Panc1 (cell line): ENCODE measurements around the gene CRTC1. TPM values are rescaled to one million over a fixed set of nuclear protein-coding genes. Genes with fewer than 3 reads are reported as not detected.

Experiments used
- ATAC-seq: fragments of 200-7000 bp; cut with Tn5 transposase; 2 replicates; pipeline ENCODE4 v1.9.1; 2020; ENCODE audit warnings: mild to moderate bottlenecking, moderate library complexity
- BruUV-seq: library from RNA; stranded (reverse); fragments of 400-500 nt; replicated peaks from 2 replicates; lab custom pipeline; 2021; lab: Mats Ljungman, UMichigan
- CTCF ChIA-PET: fragments of 300-600 bp; sonication (Branson Sonifier 250); formaldehyde crosslinking; loops from one replicate; lab custom pipeline; 2022; ENCODE audit warnings: antibody characterized with exemption; lab: Charles Lee
- POLR2A ChIA-PET: fragments of 300-600 bp; sonication (Branson Sonifier 250); formaldehyde crosslinking; loops from one replicate; lab custom pipeline; 2022; ENCODE audit warnings: antibody characterized with exemption; lab: Charles Lee
- DNase-seq: peaks from one replicate; pipeline ENCODE4 v3.0.0-alpha.2; 2010; ENCODE audit warnings: low read depth, low spot score
- H3K27ac ChIP-seq: 2 replicates; pipeline ENCODE4 v1.5.1; 2011; ENCODE audit warnings: mild to moderate bottlenecking, low read length, inconsistent platforms
- H3K27me3 ChIP-seq: fragments of 200-500 bp; sonication (Bioruptor generic); 2 replicates; pipeline ENCODE4 v1.6.0; 2014; ENCODE audit warnings: low read length, inconsistent platforms; ENCODE audit not compliant: control insufficient read depth, insufficient read depth
- H3K36me3 ChIP-seq: fragments of 200-500 bp; sonication (Bioruptor generic); 2 replicates; pipeline ENCODE4 v1.5.1; 2014; ENCODE audit warnings: inconsistent platforms, mild to moderate bottlenecking, low read length, moderate library complexity; ENCODE audit not compliant: control insufficient read depth, insufficient read depth
- H3K4me1 ChIP-seq: 2 replicates; pipeline ENCODE4 v1.5.1; 2011; ENCODE audit warnings: inconsistent platforms, mild to moderate bottlenecking, low read length, moderate library complexity; ENCODE audit not compliant: control insufficient read depth, insufficient read depth
- H3K4me3 ChIP-seq, 2 experiments: 2 replicates each; pipeline ENCODE4 v1.5.1; 2011 to 2012; ENCODE audit warnings: low read depth in 2 of 2, low read length in 2 of 2, mild to moderate bottlenecking in 2 of 2, inconsistent platforms in 1 of 2, moderate library complexity in 1 of 2
- H3K9me3 ChIP-seq: fragments of 200-500 bp; sonication (Bioruptor generic); 2 replicates; pipeline ENCODE4 v1.5.1; 2014; ENCODE audit warnings: low read depth, mild to moderate bottlenecking, inconsistent platforms, low read length, moderate library complexity; ENCODE audit not compliant: control insufficient read depth, insufficient read depth
- POLR2AphosphoS5 ChIP-seq: IDR thresholded peaks from 2 replicates; pipeline ENCODE4 v1.6.1; 2012; ENCODE audit warnings: mild to moderate bottlenecking, low read depth, low read length, moderate library complexity
- SIN3A ChIP-seq: IDR thresholded peaks from 2 replicates; pipeline ENCODE4 v1.6.1; 2012; ENCODE audit warnings: low read depth, mild to moderate bottlenecking, low read length, moderate library complexity, borderline replicate concordance; ENCODE audit not compliant: insufficient read depth
- TCF7L2 ChIP-seq: IDR thresholded peaks from 2 replicates; pipeline ENCODE4 v1.6.1; 2011; ENCODE audit warnings: mild to moderate bottlenecking, low read depth, low read length, inconsistent platforms
- in situ Hi-C: cut with HindIII; loops from 2 replicates; pipeline ENCODE4 v1.10.0; 2016; ENCODE audit warnings: low sequenced_read_pairs, low pct_unique_long_range_greater_than_20kb
- intact Hi-C: fragments of 100-400 bp; cut with micrococcal nuclease; formaldehyde crosslinking; loops from one replicate; pipeline ENCODE4 v1.10.0; 2022; ENCODE audit not compliant: unreplicated experiment
- total RNA-seq: library from RNA; stranded (reverse); gene quantifications from one replicate; pipeline ENCODE4 v1.2.1, GENCODE V29; 2021; ENCODE audit not compliant: unreplicated experiment
- TF ChIP-seq, protein P1 (sequence below): fragments of 450-650 bp; IDR thresholded peaks from 2 replicates; pipeline ENCODE4 v1.5.1; 2017; ENCODE audit warnings: mild to moderate bottlenecking
- TF ChIP-seq, protein P2 (sequence below), 2 experiments: IDR thresholded peaks; 2 replicates each; pipeline ENCODE4 v1.6.1; 2011 to 2012; ENCODE audit warnings: low read depth in 2 of 2, control low read depth in 1 of 2, low read length in 1 of 2, mild to moderate bottlenecking in 1 of 2, moderate library complexity in 1 of 2; ENCODE audit not compliant: insufficient read depth in 1 of 2

The CRTC1 gene
- total RNA-seq, 1 experiment from 2014 or later, result 18.2 TPM

DNA sequence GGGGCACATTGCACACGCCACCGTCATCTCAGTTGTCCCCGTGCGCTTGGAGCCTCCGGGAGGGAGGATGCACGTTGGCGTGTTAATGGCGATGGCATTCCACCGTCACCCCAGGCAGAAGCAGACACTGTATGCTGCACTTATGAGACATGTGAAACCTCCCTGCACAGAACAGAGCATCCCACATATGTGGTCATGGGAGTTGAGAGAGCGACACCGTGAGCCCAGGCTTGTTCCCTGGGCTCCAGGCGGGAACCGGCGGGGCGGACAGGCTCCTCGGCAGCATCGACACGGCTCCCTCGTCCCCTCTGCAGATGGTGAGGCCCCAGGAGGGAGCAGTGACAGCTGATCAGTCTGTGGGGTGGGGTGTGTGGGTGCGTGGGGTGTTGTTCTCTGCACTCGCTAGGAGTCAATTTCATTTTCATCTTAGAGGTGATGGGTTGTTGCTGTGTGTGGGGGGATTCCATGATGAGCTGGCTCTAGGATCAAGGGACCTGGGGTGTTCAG, 40.4 kb downstream of the CRTC1 start:
- Histone ChIP-seq H3K36me3 (no peaks in the 10 kb centered on the region), H3K27ac (no peak overlapping the region), H3K4me3 (no peak overlapping the region), H3K4me1 (no peaks in the 10 kb centered on the region), H3K9me3 (no peaks in the 10 kb centered on the region), H3K27me3 (no peaks in the 10 kb centered on the region)
- in situ Hi-C loops (no loop called here), intact Hi-C loops (no loop called here)
- ChIA-PET POLR2A (no interaction called here), CTCF (interaction anchor here (0.6 kb wide), 1 partner anchor 101 kb away, joined by 3 read pairs; no protein-coding TSS in a partner anchor)
- DNase-seq (no peak), ATAC-seq (no peak)
- no TSS peak for BruUV-seq
- TF ChIP-seq TCF7L2 (no peak), SIN3A (no peak), POLR2AphosphoS5 (no peak)
- TF ChIP-seq, protein P1, sequence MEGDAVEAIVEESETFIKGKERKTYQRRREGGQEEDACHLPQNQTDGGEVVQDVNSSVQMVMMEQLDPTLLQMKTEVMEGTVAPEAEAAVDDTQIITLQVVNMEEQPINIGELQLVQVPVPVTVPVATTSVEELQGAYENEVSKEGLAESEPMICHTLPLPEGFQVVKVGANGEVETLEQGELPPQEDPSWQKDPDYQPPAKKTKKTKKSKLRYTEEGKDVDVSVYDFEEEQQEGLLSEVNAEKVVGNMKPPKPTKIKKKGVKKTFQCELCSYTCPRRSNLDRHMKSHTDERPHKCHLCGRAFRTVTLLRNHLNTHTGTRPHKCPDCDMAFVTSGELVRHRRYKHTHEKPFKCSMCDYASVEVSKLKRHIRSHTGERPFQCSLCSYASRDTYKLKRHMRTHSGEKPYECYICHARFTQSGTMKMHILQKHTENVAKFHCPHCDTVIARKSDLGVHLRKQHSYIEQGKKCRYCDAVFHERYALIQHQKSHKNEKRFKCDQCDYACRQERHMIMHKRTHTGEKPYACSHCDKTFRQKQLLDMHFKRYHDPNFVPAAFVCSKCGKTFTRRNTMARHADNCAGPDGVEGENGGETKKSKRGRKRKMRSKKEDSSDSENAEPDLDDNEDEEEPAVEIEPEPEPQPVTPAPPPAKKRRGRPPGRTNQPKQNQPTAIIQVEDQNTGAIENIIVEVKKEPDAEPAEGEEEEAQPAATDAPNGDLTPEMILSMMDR, result no peak
- TF ChIP-seq, protein P2, sequence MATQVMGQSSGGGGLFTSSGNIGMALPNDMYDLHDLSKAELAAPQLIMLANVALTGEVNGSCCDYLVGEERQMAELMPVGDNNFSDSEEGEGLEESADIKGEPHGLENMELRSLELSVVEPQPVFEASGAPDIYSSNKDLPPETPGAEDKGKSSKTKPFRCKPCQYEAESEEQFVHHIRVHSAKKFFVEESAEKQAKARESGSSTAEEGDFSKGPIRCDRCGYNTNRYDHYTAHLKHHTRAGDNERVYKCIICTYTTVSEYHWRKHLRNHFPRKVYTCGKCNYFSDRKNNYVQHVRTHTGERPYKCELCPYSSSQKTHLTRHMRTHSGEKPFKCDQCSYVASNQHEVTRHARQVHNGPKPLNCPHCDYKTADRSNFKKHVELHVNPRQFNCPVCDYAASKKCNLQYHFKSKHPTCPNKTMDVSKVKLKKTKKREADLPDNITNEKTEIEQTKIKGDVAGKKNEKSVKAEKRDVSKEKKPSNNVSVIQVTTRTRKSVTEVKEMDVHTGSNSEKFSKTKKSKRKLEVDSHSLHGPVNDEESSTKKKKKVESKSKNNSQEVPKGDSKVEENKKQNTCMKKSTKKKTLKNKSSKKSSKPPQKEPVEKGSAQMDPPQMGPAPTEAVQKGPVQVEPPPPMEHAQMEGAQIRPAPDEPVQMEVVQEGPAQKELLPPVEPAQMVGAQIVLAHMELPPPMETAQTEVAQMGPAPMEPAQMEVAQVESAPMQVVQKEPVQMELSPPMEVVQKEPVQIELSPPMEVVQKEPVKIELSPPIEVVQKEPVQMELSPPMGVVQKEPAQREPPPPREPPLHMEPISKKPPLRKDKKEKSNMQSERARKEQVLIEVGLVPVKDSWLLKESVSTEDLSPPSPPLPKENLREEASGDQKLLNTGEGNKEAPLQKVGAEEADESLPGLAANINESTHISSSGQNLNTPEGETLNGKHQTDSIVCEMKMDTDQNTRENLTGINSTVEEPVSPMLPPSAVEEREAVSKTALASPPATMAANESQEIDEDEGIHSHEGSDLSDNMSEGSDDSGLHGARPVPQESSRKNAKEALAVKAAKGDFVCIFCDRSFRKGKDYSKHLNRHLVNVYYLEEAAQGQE (IDR thresholded peaks at IDR 0.05; ENCODE audit: insufficient read depth in 1 of 2, low read depth in 2 of 2, low read length in 1 of 2), result no peak

DNA sequence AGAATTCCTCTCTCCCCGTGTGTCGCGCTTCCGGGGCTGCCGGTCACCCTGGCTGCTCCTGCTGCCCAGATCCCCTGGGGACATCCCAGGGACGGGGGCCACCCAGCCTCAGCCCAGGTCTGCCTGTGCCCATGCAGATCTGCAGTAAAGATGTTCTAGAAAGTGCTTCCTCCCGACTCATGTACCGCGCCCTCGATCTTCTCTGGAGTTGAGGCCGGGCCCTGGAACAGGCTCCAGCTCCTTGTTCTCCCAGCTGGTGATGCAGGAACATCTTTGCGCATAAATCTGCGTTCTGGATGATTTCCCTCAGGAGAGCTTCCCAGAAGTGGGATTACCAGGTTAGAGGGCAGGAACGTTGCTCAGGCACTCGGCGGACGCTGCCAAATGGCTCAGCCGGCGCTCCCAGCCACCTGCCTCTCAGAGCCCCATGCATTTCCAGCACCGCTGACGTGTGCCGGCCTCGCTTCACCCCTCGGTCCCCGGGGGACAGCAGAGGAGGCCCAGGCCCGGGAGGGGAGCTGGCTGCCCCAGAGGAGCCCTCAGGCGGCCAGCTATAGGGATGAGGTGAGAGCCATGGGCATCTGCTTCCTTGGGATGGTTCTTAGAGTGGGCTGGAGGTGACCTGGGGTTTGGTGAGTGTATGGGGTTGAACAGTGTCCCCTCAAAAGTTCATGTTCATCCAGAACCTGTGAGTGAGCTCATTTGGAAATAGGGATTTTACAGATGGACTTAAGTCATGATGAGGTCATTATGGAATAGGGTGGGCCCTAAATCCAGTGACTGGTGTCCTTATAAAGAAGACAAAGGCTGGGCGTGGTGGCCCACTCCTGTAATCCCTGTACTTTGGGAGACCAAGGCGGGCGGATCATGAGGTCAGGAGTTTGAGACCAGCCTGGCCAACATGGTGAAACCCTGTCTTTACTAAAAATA, 42.6 kb downstream of the CRTC1 start:
- ChIA-PET CTCF (no interaction called here), POLR2A (interaction anchor here (0.6 kb wide), 1 partner anchor 121 kb away, joined by 5 read pairs; no protein-coding TSS in a partner anchor)
- TF ChIP-seq SIN3A (no peak), TCF7L2 (no peak), POLR2AphosphoS5 (no peak)
- TF ChIP-seq, protein P2 (IDR thresholded peaks at IDR 0.05; ENCODE audit: insufficient read depth in 1 of 2, low read depth in 2 of 2, low read length in 1 of 2), result no peak
- TF ChIP-seq, protein P1, result no peak
- Histone ChIP-seq H3K27me3 (no peaks in the 10 kb centered on the region), H3K36me3 (no peaks in the 10 kb centered on the region), H3K9me3 (no peaks in the 10 kb centered on the region), H3K27ac (no peak overlapping the region), H3K4me3 (no peak overlapping the region), H3K4me1 (no peaks in the 10 kb centered on the region)
- no peak for ATAC-seq
- intact Hi-C loops, result no loop called here
- in situ Hi-C loops, result no loop called here
- BruUV-seq, result no TSS peak
- no peak for DNase-seq
